Stimulated activated CD4-positive, alpha-beta T cell treated with anti-CD3 and anti-CD28 coated beads, Interleukin-4, amount 100 ng/mL, for 4 hours (primary cell): ENCODE data around the gene XXYLT1.
"Not testable (repeated sequence)": the region's sequence is repeated elsewhere in the genome, so short reads cannot be mapped to it uniquely, and the experiment has no call there.

Source experiments
- DNase-seq, 2 experiments: peaks; one replicate each; pipeline ENCODE4 v3.0.0-alpha.2; 2020

Gene XXYLT1

DNA sequence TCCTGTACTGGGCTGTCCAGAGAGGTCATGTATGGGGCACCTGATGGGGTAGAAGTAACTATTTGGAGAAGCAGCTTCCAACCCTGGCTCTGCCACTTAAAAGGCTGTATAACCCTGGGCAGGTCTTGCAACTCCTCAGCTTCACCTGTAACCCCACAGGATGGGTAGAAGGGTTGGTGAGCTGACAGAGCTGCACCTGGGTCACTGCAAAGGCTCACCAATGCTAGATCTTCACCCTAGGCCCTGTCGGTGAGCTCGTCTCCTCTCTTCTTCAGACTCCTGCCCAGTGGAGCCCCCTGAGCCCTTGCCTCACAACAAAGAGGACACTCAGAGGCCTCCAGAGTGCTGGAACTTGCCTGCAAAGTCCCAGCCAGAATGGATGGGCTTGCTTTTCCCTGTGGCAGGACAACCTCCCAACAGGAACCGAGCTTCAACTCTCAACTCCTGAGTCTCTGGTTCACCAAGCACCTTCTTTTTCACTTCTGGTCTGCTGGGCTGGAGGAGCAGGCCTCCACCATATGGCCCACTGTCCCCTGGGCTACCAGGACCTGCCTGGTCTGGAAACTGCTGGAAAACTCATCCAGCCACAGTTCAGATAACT lies 45.9 kb downstream of the XXYLT1 start:
- DNase-seq = no peak

DNA sequence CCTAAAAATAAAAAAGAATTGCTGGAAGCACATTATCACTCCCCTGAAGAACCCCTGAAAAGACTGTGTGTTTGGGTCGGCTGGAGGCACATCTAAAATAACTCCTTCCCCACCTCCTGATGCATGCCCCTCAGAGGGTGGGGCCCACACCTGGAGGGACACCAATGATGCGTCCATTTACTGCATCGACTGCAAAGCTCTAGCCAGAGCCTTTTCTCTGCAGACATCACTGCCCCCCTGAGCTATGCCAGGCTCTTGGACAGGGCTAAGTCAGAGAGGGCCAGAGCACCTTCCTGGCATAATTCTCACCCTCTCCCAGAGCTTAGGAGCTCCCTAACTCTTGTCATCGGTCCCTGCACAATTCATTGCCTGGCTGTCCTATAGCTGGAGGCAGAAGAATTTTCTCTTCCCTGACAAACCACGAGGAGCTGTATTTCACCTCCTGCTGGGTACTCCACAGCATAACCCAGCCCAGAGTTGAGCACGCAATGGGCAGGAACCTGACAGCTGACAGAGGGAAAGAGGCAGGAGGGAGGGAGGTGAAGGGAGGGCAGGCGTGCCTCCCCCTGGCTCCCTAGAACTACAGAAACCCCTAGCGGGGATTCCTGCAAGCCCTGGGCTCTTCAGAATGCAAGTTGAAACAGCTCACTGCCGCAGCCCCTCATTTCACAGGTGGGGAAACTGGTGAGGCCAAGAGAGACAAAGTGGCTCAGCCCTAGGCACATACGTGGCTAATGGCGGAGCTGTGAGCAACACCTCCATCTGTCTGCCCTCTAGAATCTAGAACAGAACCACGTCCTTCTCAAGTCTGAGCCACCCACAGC lies 46.6 kb downstream of the XXYLT1 start:
- DNase-seq = no peak

DNA sequence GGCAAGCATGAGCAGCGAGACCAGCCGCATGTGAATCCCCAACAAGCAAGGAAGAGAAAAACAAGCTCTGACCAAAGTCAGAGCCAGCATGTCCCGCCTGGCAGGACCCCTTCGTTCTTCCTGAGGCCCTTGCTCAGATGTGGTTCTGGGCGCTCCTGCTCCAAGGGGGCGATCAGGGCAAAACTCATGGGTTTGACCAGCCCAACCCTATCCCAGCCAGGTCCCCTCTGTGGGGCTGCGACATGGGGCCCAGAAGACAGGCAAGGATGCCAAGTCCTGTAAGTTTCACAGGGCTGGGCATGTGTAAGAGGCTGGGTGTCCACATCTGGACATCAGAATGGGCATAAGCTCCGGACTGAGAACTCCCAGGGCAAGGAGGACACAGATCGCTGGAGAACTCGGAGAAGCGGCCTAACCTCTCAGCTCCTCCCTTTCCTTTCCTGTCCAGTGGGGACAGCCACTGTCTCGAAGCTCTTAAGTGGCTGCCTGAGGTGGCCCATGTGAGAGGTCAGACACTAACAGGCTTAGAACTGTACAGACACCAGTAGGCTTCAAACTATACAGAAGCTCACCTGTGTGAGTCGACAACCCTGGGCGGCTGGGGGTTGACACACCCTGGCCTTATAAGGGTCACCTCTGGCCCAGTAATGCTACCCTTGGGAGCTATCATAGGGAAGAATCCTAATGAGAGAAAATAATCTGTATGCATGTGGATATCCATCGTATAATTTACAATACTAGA lies 48.9 kb downstream of the XXYLT1 start:
- DNase-seq = no peak

DNA sequence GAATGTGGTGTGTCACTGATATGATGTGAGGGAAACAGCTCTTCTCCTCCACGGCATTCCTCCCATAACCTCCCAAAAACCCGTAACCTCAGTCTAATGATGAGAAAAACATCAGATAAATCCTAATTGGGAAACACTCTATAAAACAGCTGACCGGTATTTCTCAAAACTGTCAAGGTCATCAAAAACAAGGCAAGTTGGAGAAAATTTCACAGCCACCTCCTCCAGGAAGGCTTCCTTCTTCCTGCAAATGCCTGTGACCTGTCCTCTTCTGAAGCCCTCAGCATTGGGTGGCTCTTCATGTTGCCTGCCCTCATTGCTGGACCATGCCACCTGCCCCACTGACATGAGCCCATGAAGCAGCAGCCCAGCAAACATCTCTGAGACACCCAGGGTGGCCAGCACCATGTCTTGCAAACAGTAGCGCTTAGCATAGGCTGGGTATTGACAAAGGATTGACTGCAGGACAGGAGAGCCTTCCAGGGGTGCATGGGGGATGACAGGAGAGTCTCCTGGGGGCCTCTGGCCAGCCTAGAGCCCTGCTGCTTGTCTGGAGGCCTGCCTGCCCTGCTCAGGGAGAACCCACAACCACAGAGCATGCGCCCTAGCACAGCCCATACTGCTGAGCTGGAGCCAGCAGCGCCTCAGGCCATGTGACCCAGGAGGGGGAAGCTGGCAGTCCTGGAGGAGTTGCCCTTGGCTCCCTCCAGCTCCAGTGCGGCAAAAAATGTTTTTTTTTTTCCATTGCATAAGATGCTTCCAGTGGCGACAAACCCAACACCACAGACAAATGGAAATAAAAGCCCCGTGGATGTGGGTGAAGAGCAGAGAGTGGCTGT lies 49.7 kb downstream of the XXYLT1 start:
- DNase-seq = no peak

DNA sequence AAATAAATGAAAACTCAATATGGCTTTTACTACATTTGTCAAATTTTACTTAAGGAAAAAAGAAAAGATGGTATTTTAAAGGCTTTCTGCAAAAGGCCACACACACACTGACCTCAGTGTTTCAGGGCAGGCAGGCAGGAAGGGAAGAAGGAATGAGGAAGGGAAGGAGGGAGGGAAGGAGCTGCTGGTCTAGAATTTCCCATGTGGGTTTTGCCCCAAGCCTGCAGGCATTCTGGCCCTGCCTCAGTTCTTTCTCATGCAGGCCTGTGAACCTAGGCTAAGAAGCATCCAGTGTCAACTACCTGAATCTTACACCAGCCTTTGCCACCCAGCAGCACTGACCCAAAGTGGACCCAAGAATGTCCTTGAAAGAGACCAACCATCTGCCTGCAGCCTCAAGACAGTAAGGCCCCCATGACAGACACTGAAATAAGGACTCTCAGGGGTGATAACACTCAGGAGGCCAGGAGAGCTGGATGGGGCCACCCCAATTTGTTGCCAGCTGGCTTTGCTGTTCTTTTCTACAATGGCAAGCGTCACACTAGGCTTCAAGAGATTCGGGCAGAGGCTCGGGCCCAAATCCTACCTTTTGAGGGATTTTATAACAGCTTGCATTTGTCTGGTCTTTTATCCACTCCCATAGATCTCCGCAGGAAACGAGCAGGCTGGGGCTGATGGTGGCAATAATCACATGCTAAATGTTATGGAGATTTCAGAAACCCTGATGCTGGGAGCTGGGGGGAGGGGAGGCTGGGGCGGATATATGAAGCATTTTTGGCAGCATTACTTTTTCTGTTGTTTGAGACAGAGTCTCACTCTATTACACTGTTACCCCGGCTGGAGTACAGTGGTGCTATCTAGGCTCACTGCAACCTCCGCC lies 51.4 kb downstream of the XXYLT1 start:
- DNase-seq = no peak

DNA sequence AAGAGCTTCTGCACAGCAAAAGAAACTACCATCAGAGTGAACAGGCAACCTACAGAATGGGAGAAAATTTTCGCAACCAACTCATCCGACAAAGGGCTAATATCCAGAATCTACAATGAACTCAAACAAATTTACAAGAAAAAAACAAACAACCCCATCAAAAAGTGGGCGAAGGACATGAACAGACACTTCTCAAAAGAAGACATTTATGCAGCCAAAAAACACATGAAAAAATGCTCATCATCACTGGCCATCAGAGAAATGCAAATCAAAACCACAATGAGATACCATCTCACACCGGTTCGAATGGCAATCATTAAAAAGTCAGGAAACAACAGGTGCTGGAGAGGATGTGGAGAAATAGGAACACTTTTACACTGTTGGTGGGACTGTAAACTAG lies 52.6 kb downstream of the XXYLT1 start:
- DNase-seq = not testable (repeated sequence)

DNA sequence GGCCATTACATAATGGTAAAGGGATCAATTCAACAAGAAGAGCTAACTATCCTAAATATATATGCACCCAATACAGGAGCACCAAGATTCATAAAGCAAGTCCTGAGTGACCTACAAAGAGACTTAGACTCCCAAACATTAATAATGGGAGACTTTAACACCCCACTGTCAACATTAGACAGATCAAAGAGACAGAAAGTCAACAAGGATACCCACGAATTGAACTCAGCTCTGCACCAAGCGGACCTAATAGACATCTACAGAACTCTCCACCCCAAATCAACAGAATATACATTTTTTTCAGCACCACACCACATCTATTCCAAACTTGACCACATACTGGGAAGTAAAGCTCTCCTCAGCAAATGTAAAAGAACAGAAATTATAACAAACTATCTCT lies 55.4 kb downstream of the XXYLT1 start:
- not testable (repeated sequence) for DNase-seq

DNA sequence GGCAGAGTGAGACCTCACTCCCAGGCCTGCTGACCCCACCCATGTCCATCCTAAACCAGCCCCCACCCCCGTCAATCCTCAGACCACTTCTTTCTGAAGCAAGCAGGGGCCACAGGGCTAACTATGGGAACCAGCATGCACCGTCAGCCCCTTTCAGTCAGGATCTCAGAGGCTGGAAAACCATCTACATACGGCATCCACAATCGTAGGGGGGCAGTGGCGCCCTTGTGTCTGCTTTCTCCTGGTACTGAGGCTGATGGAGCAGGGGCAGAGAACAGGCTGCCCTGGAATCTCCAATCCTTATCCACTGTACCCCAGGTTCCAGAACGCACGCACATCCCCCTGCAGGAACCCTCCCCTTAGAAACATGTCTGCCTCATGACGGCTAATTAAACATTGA lies 56.6 kb downstream of the XXYLT1 start:
- DNase-seq = no peak

DNA sequence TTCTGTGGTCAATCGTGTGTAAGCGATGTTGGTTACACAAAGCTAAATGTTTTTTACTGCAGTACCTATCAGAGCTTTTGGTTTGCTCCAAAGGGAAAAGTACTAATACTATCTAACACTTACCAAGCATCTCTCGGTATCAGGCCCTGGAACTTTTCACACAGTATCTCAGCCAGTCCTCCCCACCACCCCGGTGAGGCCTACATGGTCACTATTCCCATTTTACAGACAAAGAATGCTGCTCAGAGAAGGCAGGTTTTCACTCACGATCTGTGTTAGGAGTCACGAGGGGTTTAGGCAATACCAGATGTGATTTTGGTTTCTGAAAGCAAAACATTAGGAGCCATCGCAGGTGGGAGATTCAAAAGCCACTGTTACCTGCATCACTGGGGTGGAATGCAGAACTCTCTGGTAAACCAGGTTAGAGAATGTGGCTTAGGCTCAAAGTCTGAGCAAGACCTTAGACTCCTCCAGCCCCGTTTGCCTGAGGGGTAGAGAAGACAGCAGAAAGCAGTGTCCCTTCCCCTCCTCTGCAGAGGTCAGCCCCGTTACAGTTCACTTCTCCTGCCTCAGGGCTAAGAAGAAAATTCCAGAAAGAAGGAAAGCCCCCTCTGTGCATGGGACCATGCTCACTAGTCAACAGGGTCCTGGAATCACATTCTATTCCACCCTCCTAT lies 57.2 kb downstream of the XXYLT1 start:
- no peak for DNase-seq

DNA sequence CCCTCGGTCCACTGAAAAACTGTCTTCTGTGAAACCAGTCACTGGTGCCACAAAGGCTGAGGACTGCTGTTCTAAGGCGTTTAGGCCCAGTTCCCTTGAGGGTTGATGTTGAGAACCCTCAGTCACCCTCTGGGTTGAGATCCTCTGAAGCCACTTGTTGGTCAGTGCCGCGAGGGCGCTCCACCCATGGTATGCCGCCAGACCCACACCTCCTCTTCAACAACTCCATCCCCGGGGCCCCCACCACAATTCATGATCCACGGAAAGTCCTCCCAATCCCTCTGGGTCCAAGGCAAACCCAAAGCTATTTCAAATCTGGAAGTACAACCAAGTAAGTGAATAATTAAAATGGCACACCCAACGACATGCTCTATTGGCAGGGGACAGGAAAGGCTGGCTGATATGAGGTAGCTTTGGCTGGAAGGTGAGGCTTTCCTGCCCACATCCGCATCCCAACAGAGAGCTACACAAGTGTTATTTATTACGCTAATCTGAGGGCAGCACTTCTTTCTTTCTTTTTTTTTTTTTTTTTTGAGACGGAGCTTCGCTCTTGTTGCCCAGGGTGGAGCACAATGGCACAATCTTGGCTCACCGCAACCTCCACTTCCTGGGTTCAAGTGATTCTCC lies 58.1 kb downstream of the XXYLT1 start:
- no peak for DNase-seq

DNA sequence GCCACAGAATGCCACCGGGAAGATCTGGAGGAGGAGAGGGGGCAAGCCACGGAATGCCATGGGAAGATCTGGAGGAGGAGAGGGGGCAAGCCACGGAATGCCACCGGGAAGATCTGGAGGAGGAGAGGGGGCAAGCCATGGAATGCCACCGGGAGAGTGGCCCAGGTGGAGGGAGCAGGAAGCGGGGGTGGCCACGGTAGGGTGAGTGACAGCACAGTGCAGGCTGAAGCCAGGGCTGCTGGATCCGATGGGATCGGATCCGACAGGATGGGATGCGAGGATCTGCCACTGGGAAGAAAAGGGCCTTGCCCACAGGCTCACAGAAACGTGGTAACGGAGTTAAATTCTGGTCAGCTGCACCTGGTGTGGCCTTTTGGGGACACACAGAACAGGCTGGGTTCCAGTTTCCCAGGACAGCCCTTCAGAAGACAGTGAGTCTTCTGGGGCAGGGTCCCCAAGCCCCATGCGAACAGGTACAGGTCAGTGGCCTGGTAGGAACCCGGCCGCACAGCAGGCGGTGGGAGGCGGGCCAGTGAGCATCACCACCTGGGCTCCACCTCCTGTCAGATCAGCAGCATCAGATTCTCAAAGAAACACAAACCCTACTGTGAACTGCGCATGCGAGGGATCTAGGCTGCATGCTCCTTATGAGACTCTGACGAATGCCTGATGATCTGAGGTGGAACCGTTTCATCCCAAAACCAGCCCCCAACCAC lies 58.8 kb downstream of the XXYLT1 start:
- no peak for DNase-seq

DNA sequence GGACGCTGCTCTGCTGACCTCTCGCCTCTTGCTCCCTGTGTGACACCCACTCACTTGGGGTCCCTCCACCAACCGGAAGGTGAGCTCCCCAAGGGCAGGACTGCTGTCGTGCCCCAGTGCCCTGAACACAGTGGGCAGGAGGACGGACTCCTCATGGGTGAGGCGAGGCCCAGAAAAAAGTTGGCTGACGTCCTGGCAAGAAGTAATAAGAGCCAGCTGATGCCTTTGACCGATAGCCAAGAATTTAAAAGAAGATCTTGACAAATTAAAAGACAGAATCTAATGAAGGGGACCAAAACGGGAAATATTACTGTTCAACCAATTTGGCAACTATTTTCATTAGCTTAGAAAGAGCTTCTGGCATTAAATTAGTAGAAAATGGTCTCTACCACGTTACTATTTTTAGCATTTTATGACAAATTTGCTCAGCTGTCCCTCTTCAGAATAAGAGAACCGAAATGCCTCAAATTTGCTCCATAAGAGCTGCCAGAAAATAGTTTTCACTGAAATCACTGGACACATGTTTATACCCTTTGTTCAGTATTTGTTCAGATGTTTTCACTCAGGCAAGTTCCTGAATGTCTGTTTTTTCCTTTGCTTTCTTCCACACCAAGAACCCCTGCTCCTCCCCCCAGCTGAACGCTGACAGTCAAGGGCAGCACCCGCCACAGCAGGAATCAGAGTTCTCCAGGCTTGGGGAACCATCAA lies 60.5 kb downstream of the XXYLT1 start:
- DNase-seq = no peak

DNA sequence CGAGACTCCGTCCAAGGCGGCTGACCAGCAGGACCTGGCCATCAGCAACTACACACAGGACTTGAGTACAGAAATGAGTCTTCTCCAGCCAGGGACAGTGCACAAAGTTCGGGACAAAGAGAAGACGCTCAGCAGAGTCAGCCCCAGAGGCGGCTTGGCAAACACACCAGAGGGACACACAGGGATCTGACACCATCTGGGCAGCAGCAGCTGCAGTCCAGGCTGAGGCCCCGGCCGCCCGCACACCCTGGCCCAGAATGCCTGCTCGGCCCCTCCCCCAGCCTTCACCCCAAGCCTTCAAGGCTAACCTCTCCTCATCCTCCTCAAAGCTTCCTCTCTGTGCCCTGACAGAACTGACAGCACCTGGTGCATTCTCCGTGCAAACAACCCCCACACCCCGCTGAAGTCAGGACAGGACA lies 61.1 kb downstream of the XXYLT1 start:
- DNase-seq = no peak

DNA sequence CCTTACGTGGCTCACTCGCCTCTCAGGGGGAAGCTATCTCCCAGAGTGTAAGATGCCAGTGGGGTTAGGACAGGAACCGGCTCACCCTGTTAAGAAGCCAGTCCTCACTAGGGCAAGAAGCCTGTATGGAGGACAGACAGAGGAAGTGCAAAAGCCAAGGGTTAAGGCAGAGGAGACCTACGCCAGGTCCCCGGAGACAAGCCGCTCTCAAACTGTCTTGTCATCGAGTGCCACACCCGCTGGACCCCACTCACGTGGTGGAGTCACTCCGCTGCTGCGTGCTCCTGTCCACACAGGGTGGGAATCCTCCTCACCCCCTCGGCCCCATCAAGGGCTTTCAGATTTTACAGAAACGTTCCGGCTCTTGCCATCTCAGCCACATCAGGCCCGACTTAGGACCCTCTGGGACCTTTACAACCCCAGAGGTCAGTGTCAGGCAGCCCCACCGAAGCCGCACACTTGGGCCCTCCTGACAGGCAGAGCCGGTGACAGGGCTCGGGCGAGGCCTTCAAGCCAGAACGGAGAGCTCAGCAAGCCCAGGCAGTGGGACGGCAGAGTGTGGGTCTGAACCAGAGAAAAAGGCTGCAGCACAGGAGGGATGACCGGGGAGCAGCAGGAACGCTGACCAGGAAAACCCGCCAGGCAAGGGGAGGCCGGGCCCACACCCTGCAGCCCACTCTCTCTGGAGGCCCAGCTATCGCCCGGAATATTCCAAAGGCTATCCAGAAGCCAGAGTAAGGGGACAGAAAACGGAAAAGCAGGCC lies 61.7 kb downstream of the XXYLT1 start:
- DNase-seq = no peak

DNA sequence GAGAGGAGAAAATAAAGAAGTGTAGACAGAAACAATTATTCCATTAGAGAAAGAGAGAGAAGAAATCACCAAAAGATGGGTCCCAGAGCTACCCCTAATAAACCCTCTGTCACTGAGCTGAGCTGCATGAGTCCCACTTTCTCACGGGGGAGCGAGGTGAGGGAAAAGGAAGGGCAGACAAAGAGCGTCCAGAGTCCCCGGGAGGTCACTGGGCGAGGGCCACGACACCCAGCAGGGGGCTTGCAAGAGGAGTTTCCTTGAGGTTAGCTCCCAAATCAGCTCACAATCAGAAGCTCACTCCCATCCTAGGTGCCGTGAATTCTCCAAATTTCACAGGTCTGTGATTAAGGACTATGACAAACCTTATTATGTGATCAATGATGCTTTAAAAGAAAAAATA lies 62.3 kb downstream of the XXYLT1 start:
- DNase-seq = no peak

DNA sequence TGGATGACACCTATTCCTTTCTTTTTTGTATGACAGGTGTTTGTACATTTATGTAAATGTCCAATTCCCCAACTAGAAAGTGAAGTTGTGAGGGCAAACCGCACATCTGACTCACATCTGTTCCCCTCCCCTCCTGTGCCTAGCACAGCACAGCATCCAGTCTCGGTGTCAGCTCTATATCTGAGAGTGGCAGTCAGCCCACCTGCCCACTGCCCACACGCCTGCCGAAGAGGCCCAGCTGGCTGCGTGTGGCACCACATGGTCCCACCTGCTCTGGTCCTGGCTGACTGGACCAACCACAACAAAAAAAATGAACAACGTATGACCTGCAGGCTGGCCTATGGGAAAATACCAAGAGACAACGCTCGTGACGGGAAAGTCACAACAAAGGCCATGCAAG lies 62.8 kb downstream of the XXYLT1 start:
- DNase-seq = no peak

DNA sequence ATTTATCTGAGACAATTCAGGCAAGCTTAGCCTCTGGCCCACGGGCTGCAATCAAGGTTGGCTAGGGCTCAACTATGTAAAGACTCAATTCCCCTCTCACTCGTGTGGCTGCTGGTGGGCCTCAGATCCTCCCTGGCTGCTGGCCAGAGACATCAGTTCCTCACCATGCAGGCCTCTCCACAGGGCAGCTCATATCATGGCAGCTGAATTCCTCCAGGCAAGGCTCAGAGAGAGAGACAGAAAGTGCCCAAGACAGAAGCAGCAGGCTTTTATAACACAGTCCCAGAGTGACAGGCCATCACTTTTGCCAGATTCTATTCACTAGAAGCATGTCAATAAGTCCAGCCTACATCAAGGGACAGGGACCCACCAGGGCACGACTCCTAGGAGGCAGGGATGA lies 63.2 kb downstream of the XXYLT1 start:
- DNase-seq = no peak

DNA sequence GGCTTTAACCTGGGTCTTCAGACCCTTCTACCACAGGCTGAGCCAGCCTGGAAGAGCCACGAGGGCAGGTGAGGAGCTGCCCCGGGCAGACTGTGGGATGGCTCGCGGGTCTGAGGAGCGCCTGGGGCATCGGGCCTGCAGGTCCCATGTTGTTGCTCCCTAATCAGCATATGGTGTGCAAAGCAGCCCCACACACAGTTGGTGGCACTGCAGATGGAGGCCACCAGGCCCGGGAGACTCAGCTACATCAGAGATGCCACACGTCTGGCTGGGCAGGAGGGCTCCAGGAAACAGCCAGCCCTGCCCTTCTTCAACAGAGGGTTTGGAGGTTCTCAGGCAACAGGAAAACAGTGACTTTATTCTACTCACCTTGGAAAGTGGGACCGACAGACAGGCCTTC lies 63.9 kb downstream of the XXYLT1 start:
- no peak for DNase-seq
